Breast epithelium (tissue), 3 donors: ENCODE results near the gene FBLN2.

Experiments used
- CTCF ChIP-seq, 3 donors: fragments of 450-650 bp; IDR thresholded peaks; one replicate each; pipeline ENCODE4 v1.5.1; 2016 to 2017; ENCODE audit warnings: antibody characterized with exemption in 3 of 3, mild to moderate bottlenecking in 3 of 3, moderate library complexity in 3 of 3
- POLR2A ChIP-seq: fragments of 450-650 bp; IDR thresholded peaks from one replicate; pipeline ENCODE4 v1.6.1; 2016; ENCODE audit warnings: antibody characterized with exemption, mild to moderate bottlenecking, moderate library complexity
- POLR2AphosphoS5 ChIP-seq, 3 donors: sonication (generic); formaldehyde crosslinking; IDR thresholded peaks; one replicate each; pipeline ENCODE4 v1.6.1; 2017; ENCODE audit warnings: antibody characterized with exemption in 3 of 3

GRCh38 chr3:13600950-13601691 is 52.2 kb downstream of the FBLN2 start:
- no peak for TF ChIP-seq CTCF (IDR thresholded peaks at IDR 0.05)
- no peak for TF ChIP-seq POLR2A
- no peak for TF ChIP-seq POLR2AphosphoS5 (IDR thresholded peaks at IDR 0.05)
